GM23338 (cell line): Measurements from ENCODE around the gene C8A. TPM values are rescaled to one million over a fixed set of nuclear protein-coding genes. Genes with fewer than 3 reads are reported as not detected.

Experiments
- polyA plus RNA-seq: library from polyadenylated mRNA; unstranded; fragments of >200 nt; fragmentation: Nextera tagmentation; extraction: Ambion mirVana; gene quantifications from 2 replicates; pipeline ENCODE4 v1.2.1, GENCODE V29; 2016
- total RNA-seq: library from RNA; depleted of rRNA; stranded (reverse); fragments of >200 nt; shearing (Covaris generic); gene quantifications from 2 replicates; pipeline ENCODE4 v1.2.3, GENCODE V29; 2014; rRNA removed

Gene C8A
- total and polyA plus RNA-seq, 2 experiments from 2014 or later = not detected

Other genes starting within 250 kb of the C8A start
- 8.7 and 8.8 TPM in 2 replicates for gene PRKAA2, start 209.5 kb upstream of the C8A start, total RNA-seq
- gene PRKAA2, start 209.5 kb upstream of the C8A start, polyA plus RNA-seq = 3.0 and 3.1 TPM in 2 replicates
- not detected in 2 replicates for gene FYB2, start 35.4 kb upstream of the C8A start, total RNA-seq
- 0.39 TPM in 1 of 2 replicates, not detected in the other for gene FYB2, start 35.4 kb upstream of the C8A start, polyA plus RNA-seq
- gene C8B, start 111.2 kb downstream of the C8A start, total RNA-seq = not detected in 2 replicates
- gene C8B, start 111.2 kb downstream of the C8A start, polyA plus RNA-seq = not detected in 2 replicates